Astrocyte (in vitro differentiated cells and primary cell): ENCODE results near the gene ZFHX3. TPM values are rescaled to one million over a fixed set of nuclear protein-coding genes. Genes with fewer than 3 reads are reported as not detected.

Experiments
- DNase-seq: peaks from one replicate; pipeline ENCODE4 v3.0.0-alpha.2; 2010; ENCODE audit warnings: low read depth
- FAIRE-seq: peaks from 2 replicates; lab custom pipeline; 2011; peaks lifted over from hg19 to GRCh38; lab: Jason Lieb, UNC
- H2AFZ ChIP-seq: 2 replicates; pipeline ENCODE4 v1.6.0; 2012; ENCODE audit warnings: low read depth, low read length, inconsistent platforms
- H3K27ac ChIP-seq: 2 replicates; pipeline ENCODE4 v1.5.1; 2011; ENCODE audit warnings: low read depth, low read length, inconsistent platforms
- H3K27me3 ChIP-seq: 2 replicates; pipeline ENCODE4 v1.6.0; 2011; ENCODE audit warnings: low read length, inconsistent platforms; ENCODE audit not compliant: insufficient read depth
- H3K36me3 ChIP-seq: 2 replicates; pipeline ENCODE4 v1.5.1; 2011; ENCODE audit warnings: low read length, inconsistent platforms; ENCODE audit not compliant: insufficient read depth
- H3K4me1 ChIP-seq: 2 replicates; pipeline ENCODE4 v1.5.1; 2011; ENCODE audit warnings: low read length, inconsistent platforms; ENCODE audit not compliant: insufficient read depth
- H3K4me2 ChIP-seq: 2 replicates; pipeline ENCODE4 v1.6.0; 2012; ENCODE audit warnings: low read length, inconsistent platforms
- H3K4me3 ChIP-seq: 2 replicates; pipeline ENCODE4 v1.5.1; 2011; ENCODE audit warnings: low read depth, mild to moderate bottlenecking, low read length, inconsistent platforms; ENCODE audit not compliant: insufficient read depth
- H3K79me2 ChIP-seq: 2 replicates; pipeline ENCODE4 v1.6.0; 2012; ENCODE audit warnings: mild to moderate bottlenecking, low read length, inconsistent platforms; ENCODE audit not compliant: insufficient read depth
- H3K9ac ChIP-seq: 2 replicates; pipeline ENCODE4 v1.6.0; 2012; ENCODE audit warnings: mild to moderate bottlenecking, low read length, inconsistent platforms
- H3K9me3 ChIP-seq: 2 replicates; pipeline ENCODE4 v1.5.1; 2012; ENCODE audit warnings: low read depth, mild to moderate bottlenecking, low read length, inconsistent platforms; ENCODE audit not compliant: insufficient read depth
- H4K20me1 ChIP-seq: 2 replicates; pipeline ENCODE4 v1.6.0; 2012; ENCODE audit warnings: low read length, inconsistent platforms; ENCODE audit not compliant: insufficient read depth
- H3K27ac Mint-ChIP-seq: one replicate; pipeline ENCODE4 v1.8.0; 2021; ENCODE audit warnings: mild to moderate bottlenecking, mixed read lengths; ENCODE audit not compliant: unreplicated experiment
- H3K27me3 Mint-ChIP-seq: one replicate; pipeline ENCODE4 v1.8.0; 2021; ENCODE audit warnings: low read depth, mixed read lengths; ENCODE audit not compliant: unreplicated experiment
- H3K36me3 Mint-ChIP-seq: one replicate; pipeline ENCODE4 v1.8.0; 2021; ENCODE audit warnings: low read depth, mixed read lengths; ENCODE audit not compliant: unreplicated experiment
- H3K4me1 Mint-ChIP-seq: one replicate; pipeline ENCODE4 v1.8.0; 2021; ENCODE audit warnings: low read depth, mixed read lengths; ENCODE audit not compliant: unreplicated experiment
- H3K4me3 Mint-ChIP-seq: one replicate; pipeline ENCODE4 v1.8.0; 2021; ENCODE audit warnings: mild to moderate bottlenecking, moderate library complexity, mixed read lengths; ENCODE audit not compliant: unreplicated experiment
- H3K9me3 Mint-ChIP-seq: one replicate; pipeline ENCODE4 v1.8.0; 2021; ENCODE audit warnings: mild to moderate bottlenecking, mixed read lengths; ENCODE audit not compliant: unreplicated experiment
- CTCF ChIP-seq: IDR thresholded peaks from 2 replicates; pipeline ENCODE4 v1.5.1; 2011; ENCODE audit warnings: low read depth, mild to moderate bottlenecking, inconsistent platforms, low read length, moderate library complexity; ENCODE audit not compliant: insufficient read depth
- EZH2 ChIP-seq: IDR thresholded peaks from 2 replicates; pipeline ENCODE4 v1.6.1; 2012; ENCODE audit warnings: mild to moderate bottlenecking, low read length, inconsistent platforms; ENCODE audit not compliant: insufficient read depth
- total RNA-seq: library from RNA; stranded (reverse); gene quantifications from 2 replicates; pipeline ENCODE4 v1.2.1, GENCODE V29; 2021

ZFHX3 gene
- total RNA-seq, 1 donor from 2014 or later = 19.7 TPM

DNA sequence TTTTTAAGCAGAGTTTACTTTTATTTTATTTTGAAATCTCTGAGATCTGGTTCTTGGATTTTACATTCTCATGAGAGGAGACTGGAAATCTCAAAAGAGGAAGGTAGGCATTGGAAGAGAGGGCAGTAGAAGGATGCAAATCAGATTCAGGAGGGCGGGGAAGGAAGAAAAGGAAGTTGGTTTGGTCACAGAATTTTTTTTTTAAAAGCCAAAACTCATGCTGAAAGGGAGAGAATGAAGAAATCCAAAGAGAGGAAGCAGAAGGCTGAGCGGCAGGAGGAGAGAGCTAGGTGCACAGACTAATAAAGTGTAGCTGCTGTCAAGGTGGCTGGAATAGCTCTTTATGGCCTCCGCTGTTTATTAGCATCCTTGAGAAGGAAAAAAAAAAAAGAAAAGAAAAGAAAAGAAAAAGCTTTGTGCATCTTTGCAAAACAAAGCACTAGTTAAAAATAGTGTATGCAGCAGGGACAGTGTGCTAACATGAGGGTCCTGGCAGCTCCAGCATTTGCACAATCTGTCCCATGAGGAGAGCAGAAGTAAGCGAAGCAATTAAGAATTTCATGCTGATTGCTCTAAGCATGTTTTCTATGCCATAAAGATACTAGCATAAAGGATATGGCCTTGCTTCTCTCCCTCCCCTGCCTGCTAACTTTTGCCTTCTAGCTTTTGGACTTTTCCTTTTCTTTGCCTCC lies 194.2 kb downstream of the ZFHX3 start:
- no peak overlapping the region for H3K27ac Mint-ChIP-seq
- peaks cover 4% of the 10 kb centered on the region for H3K4me1 Mint-ChIP-seq
- Histone ChIP-seq H4K20me1 (peaks cover 7% of the 10 kb centered on the region), H3K4me1 (peaks cover 24% of the 10 kb centered on the region), H3K4me3 (no peak overlapping the region), H3K27ac (no peak overlapping the region), H3K36me3 (no peaks in the 10 kb centered on the region), H3K9me3 (no peaks in the 10 kb centered on the region), H3K79me2 (peaks cover 18% of the 10 kb centered on the region), H2AFZ (no peak overlapping the region), H3K9ac (no peak overlapping the region), H3K4me2 (no peak overlapping the region), H3K27me3 (no peaks in the 10 kb centered on the region)
- TF ChIP-seq EZH2 = no peak
- TF ChIP-seq CTCF = no peak
- DNase-seq (no peak), FAIRE-seq (no peak)
- H3K4me3 Mint-ChIP-seq = no peak overlapping the region
- H3K36me3 Mint-ChIP-seq = peaks cover 5% of the 10 kb centered on the region
- no peaks in the 10 kb centered on the region for H3K27me3 Mint-ChIP-seq
- H3K9me3 Mint-ChIP-seq = no peaks in the 10 kb centered on the region

GRCh38 chr16:72852421-72852820 lies 195.5 kb downstream of the ZFHX3 start:
- no peak overlapping the region for H3K4me2 ChIP-seq
- H3K9me3 ChIP-seq = no peaks in the 10 kb centered on the region
- H4K20me1 ChIP-seq = peaks cover 7% of the 10 kb centered on the region
- no peaks in the 10 kb centered on the region for H3K9me3 Mint-ChIP-seq
- no peak overlapping the region for H3K4me3 Mint-ChIP-seq
- no peak overlapping the region for H3K9ac ChIP-seq
- H3K79me2 ChIP-seq = peaks cover 18% of the 10 kb centered on the region
- no peak overlapping the region for H2AFZ ChIP-seq
- DNase-seq = no peak
- H3K4me1 Mint-ChIP-seq = peaks cover 9% of the 10 kb centered on the region
- no peak for TF ChIP-seq CTCF
- no peak for TF ChIP-seq EZH2
- H3K4me3 ChIP-seq = no peak overlapping the region
- H3K27me3 Mint-ChIP-seq = peaks cover 1% of the 10 kb centered on the region
- no peaks in the 10 kb centered on the region for H3K36me3 ChIP-seq
- H3K27ac Mint-ChIP-seq = no peak overlapping the region
- peaks cover 5% of the 10 kb centered on the region for H3K36me3 Mint-ChIP-seq
- FAIRE-seq = no peak
- no peaks in the 10 kb centered on the region for H3K27me3 ChIP-seq
- no peak overlapping the region for H3K27ac ChIP-seq
- peaks cover 30% of the 10 kb centered on the region for H3K4me1 ChIP-seq

DNA sequence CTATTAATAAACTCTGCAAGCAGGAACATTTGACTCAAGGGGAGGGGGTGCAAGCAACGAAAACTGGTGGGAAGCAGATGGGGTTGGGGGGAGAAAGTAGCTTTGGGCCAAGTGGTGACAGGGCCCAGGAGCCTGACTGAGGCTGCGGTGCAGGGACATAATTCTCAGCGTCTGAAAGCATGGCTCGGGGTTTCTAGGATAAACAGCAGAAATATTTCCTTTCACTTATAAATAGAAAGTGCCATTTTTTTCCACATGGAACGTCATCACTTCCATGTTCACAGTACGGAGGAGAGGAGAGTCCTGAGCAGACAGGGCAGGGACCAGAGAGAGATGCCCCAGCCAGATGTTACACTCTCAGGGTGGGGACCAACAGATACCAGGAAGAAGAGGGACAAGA lies 197.1 kb downstream of the ZFHX3 start:
- no peak overlapping the region for H2AFZ ChIP-seq
- peak overlapping the region; percentile 20 for H3K9ac ChIP-seq
- no peaks in the 10 kb centered on the region for H3K36me3 ChIP-seq
- H3K36me3 Mint-ChIP-seq = peaks cover 5% of the 10 kb centered on the region
- H3K9me3 ChIP-seq = no peaks in the 10 kb centered on the region
- peaks cover 9% of the 10 kb centered on the region for H3K4me1 Mint-ChIP-seq
- H3K4me1 ChIP-seq = peaks cover 30% of the 10 kb centered on the region
- H3K27me3 ChIP-seq = no peaks in the 10 kb centered on the region
- FAIRE-seq (no peak), DNase-seq (peak; percentile 18)
- H3K4me3 Mint-ChIP-seq = no peak overlapping the region
- peak overlapping the region; percentile 43 for H3K27ac ChIP-seq
- no peaks in the 10 kb centered on the region for H3K9me3 Mint-ChIP-seq
- peaks cover 11% of the 10 kb centered on the region for H3K79me2 ChIP-seq
- peaks cover 3% of the 10 kb centered on the region for H3K27me3 Mint-ChIP-seq
- no peak for TF ChIP-seq CTCF
- TF ChIP-seq EZH2 = no peak
- no peaks in the 10 kb centered on the region for H4K20me1 ChIP-seq
- H3K27ac Mint-ChIP-seq = no peak overlapping the region
- no peak overlapping the region for H3K4me3 ChIP-seq
- peak overlapping the region; percentile 47 for H3K4me2 ChIP-seq
